Posterior vena cava (tissue), 2 donors: ENCODE data around the gene HOXD4. TPM values are rescaled to one million over a fixed set of nuclear protein-coding genes. Genes with fewer than 3 reads are reported as not detected.

ENCODE experiments used
- DNase-seq: peaks from one replicate; pipeline ENCODE4 v3.0.0-alpha.2; 2020; ENCODE audit warnings: low spot score
- intact Hi-C, 2 donors: fragments of 100-400 bp; cut with DNase I; formaldehyde crosslinking; loops; one replicate each; pipeline versions ENCODE4 v1.14.1 to v1.14.2; 2022 to 2023
- total RNA-seq, 2 donors: library from RNA; stranded (reverse); fragmentation: NEBNext Ultra II Directional; extraction: Animal tissue kit (Norgen Biotek cat#: 25700); gene quantifications; one replicate each; pipeline ENCODE4 v1.2.1, GENCODE V29; 2021
- donor health status: DM: yes; HTN: yes; CAD: no.
- donor health status: DM: yes; HTN: yes; CAD: no.

HOXD4 gene
- total RNA-seq, 2 donors from 2014 or later = 7.2 to 9.9 TPM

DNA sequence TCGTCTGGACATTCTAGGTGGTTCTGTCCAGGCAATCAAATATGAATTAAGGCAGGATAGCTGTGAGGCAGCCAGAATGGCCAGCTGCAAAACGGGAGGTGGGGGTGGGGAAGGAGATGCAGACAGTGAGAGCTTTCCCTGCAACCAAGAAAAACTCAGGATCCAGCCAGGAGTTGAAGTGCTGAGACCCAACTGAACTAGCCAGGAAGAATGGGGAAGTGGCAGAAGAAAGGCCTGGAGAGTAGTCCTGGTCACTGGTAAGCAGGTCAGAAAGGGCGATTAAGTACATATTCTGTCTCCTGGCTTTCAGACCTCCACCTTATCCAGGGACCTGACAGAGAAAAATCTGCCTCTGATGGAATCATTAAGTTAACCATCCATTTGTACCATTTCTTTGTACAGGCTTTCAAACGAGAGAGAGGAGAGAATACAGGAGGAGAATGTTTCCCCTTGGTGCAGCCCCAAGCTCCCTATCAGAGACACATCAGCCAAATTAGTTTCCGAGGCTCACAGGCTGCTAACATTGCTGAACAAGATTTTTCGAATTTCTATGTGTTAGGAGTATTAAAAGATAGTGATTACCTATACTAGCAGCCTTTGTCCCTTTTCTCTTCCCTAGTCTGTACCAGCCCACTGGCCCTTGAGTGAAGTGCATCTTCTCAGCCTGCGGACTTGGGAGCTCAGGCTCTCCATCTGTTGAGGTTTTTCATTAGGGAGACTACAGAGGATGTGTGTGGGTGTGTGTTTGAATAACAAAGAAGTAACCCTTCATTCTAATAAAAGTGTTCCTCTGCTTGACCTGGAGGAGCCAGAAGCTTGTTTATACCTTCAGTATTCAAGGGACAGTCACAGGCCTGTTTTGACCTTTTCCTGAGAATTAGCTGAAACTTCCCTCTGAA lies 24.6 kb downstream of the HOXD4 start:
- no peak for DNase-seq
- intact Hi-C loops = no loop called here

DNA sequence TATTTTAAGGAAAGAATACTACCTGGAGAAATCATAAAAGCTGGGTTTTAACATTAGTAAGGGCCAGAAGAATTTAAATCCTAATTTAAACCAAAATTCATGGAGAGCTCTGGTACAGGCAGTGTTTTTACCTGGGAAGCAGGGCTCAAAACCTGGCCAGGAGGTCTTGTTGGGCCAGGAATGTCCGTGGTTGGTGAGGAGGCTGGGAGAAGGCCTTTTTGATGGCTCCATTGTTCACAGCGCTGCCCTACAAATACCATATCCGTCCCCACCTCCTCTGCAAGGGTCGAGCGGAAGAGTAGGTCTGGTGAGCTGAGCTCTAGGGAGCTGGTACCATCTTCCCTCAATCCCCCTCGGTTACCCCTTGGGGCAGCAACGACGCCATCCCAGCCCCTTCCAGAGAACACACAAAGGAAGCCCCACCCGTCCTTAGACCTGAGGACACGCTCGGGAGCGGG lies 26.3 kb downstream of the HOXD4 start:
- DNase-seq = no peak
- intact Hi-C loops = no loop called here

DNA sequence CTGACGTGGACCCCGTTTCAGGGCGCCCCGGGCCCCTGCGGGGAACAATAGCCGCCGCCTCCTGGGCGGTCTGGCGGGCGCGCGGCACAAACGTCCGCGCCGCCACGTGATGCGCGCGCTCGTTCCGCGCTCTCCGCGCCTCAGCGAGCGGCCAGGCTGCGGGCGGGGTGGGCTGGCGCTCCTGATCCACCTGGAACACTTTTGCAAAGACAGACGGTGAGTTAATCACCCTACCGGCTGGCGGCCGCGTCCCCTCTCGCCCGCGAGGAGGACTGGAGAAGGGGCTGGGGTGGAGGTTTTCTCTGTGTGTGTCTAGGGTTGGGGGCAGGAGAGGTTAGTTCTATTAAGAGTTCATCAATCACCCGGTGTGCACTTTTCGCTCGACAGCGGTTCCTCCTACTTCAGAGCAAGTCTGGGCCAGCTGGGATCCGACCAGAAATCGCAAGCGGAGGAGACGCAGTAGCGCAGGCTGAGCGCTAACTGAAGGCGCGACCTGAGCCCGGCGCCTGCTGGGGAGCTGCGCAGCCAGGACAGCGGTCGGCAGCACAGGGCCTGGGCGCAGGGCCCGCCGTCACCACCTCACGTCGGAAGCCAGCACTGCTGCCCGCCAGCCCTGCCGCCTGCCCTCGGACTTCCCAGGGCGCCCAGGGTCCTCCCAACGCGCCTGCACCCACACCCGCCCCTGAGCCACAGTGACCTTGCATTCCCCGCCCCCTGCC lies 26.8 kb downstream of the HOXD4 start:
- intact Hi-C loops = no loop called here

DNA sequence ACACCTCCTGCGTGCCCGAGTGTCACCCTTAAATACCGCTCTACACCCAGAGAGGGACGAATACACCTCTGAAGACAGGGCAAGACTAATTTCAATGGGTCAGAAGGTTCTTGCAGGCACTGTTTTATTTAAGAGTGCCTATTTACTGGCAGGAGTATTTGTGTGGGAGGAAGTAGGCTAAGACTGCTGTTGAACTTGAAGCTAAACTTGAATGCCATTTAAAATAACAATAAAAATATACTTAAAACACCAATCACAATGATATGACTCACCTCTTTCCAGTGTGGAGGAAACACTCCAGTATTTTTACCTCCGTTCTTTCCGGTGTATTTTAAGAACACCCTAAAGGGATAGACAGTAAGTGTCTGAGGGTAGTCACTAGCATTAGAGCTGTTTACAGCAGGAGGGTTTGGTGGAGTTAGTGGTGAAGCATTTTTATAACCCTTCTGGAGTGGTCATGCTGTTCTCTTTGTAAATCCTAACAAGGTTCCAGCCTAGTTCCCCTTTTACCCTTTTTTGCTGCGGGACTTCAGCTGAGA lies 27.5 kb downstream of the HOXD4 start:
- intact Hi-C loops = no loop called here
- no peak for DNase-seq

More for the DNA sequence above, 26.8 kb downstream of the HOXD4 start:
- no peak for DNase-seq

DNA sequence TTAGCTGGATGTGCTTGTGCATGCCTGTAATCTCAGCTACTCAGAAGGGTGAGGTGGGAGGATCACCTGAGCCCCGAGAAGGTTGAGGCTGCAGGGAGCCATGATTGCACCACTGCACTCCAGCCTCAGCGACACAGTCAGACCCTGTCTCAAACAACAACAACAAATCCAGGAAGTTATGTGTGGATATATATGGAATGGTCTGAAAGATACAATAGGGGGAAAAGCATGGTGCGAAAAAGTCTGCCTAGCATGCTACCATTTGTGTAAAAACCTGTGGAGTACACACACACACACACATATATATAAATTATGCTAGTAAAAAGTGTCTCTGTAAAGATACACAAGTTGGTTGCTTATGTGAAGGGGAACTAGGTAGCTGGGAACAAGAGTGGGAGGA lies 30.2 kb downstream of the HOXD4 start:
- intact Hi-C loops = no loop called here
- no peak for DNase-seq

DNA sequence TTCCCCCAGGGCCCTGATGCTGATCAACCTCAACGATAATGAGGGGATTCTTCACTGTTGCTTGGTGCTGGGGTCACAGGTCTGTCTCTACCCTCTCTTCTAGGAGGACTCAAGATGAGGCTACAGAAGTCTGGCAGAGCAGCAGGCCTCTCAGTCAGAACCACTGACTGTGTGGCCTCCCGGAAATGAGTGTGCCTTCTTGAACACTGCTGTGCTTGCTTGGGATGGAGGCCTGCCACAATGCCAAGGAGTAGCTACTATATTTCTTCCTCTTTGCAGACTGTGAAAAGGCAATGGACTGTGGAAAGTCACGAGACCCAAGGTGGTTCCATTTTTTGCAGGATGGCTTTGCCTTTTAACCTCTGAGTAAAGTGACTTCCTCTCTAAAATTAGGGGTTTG lies 31.3 kb downstream of the HOXD4 start:
- no peak for DNase-seq
- intact Hi-C loops = no loop called here

DNA sequence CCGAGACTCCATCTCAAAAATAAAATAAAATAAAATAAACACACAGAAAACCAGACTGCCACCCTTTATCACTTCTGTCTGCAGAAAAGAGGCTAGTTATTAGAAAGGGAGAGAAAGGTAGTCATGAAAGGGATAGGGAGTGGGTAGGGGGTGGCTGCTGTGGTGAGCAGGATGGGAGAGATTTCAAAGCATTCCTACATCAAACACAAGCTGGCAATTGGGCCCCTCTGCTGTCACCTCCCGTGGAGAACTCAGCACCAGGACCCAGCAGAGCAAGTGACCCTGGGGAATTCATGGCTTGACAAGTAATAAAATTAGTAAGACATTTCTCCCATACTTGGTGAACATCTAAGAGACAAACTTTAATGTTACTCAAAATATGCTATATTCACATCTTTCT lies 33.4 kb downstream of the HOXD4 start:
- no peak for DNase-seq
- intact Hi-C loops = no loop called here

DNA sequence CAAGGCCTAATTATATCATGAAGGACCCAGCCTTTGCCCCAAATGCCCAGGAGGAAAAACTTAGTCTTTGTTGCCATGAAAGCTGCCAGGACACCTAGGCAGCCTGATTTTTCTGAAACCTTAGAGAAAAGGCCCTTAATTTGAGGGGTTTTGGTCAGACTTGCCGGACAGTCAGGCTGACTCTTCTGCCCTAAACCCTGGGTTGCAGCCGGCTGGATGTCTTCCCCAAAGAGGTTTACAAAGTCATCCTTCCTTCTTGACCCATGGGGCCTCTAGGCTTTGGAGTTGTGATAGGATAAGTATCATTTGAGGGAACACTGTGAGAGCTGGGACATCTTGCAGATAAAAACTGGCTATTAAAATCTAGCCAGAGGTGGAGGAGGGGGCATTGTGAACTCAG lies 34.7 kb downstream of the HOXD4 start:
- no peak for DNase-seq
- intact Hi-C loops = no loop called here

DNA sequence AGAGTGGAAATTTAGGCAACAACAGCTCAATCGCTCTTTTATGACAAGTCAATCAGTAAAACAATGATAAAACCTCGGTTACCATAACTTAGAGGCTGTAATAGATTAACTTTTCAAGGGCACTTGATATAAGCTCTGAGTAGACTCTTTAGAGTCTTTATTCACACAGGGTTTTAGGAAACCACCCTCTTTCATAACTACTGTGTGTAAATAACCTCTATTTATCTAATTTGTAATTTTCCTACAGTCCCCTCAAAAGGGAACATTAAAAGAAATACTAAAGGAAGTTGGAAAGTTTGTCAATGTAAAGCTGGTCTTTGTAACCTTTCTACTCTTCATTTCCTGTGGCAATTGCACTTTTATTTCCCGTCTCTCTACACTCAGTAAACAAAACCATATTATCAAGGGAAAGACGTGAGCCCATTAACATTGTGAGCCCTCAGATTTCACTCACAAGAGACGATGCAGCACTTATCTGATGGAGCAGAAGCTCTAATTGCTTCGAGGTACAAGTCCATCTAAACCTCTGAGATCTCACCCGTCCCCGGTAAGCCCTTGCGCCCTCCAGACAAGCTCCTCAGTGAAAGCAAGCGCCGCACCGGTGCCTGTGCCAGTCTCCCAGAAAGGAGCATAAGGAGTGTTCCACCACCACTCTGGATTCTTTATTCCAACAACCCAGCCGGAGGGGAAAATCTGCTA lies 36.0 kb downstream of the HOXD4 start:
- no peak for DNase-seq
- intact Hi-C loops = no loop called here

DNA sequence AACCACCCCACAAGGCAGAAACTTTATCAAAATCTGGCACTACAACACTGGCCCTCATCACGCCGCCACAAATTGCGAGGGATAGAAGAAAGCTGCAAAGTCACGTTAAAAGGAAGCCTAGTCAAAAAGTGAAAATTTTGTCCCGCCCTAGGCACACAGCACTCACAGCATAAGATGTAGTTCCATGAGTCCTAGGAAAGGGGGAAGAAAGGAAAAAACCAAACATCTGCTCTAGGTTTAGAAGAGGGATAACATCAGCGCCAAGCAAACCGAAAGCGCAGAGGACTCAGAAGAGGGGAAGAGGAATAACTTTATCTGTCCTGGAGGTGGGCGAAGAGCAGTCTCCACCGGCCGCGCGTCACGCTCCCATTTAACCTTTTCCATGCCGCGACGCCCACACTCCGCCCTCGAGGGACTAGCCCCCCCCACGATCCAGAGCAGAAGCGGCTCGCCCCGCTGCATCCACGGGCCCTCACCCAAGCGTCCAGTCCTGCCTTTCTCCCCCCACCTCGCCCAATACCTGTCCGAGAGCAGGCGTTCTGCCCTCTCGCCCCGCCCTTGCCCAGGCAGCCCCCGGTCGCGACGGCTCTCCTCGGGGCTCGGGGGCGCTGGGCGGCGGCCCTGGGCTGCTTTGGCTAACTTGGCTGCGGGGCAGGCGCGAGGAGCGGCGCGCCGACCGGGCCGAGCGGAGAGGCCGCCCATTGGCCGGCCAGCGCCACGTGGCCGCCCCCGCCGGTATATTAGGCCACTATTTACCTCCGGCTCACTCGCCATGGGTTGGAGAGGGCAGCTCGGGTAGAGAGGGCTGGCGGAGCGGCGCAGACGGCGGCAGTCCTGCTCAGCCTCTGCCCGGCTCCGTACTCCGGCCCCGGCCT lies 36.8 kb downstream of the HOXD4 start, which contains the start of gene HOXD1:
TSS of gene HOXD1 (plus strand) at position 770 of the 875 bp plus-strand sequence. CDS start 134 bp downstream, outside the sequence.
- intact Hi-C loops = no loop called here
- DNase-seq = peak; percentile 82

DNA sequence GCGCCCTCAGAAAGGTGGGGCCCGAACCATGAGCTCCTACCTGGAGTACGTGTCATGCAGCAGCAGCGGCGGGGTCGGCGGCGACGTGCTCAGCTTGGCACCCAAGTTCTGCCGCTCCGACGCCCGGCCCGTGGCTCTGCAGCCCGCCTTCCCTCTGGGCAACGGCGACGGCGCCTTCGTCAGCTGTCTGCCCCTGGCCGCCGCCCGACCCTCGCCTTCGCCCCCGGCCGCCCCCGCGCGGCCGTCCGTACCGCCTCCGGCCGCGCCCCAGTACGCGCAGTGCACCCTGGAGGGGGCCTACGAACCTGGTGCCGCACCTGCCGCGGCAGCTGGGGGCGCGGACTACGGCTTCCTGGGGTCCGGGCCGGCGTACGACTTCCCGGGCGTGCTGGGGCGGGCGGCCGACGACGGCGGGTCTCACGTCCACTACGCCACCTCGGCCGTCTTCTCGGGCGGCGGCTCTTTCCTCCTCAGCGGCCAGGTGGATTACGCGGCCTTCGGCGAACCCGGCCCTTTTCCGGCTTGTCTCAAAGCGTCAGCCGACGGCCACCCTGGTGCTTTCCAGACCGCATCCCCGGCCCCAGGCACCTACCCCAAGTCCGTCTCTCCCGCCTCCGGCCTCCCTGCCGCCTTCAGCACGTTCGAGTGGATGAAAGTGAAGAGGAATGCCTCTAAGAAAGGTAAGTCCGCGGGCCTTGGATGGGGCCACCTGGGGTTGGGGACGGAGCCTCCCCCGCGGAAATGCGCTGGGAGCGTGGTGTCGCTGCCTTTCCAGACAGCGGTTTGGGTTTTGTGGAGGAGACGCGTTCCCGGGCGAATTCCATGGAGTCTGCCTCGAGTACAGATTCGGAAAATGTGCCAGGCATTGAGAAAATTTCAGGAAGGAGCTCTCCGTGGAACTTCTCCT lies 37.7 kb downstream of the HOXD4 start:
- DNase-seq = peak; percentile 83
- intact Hi-C loops = no loop called here

DNA sequence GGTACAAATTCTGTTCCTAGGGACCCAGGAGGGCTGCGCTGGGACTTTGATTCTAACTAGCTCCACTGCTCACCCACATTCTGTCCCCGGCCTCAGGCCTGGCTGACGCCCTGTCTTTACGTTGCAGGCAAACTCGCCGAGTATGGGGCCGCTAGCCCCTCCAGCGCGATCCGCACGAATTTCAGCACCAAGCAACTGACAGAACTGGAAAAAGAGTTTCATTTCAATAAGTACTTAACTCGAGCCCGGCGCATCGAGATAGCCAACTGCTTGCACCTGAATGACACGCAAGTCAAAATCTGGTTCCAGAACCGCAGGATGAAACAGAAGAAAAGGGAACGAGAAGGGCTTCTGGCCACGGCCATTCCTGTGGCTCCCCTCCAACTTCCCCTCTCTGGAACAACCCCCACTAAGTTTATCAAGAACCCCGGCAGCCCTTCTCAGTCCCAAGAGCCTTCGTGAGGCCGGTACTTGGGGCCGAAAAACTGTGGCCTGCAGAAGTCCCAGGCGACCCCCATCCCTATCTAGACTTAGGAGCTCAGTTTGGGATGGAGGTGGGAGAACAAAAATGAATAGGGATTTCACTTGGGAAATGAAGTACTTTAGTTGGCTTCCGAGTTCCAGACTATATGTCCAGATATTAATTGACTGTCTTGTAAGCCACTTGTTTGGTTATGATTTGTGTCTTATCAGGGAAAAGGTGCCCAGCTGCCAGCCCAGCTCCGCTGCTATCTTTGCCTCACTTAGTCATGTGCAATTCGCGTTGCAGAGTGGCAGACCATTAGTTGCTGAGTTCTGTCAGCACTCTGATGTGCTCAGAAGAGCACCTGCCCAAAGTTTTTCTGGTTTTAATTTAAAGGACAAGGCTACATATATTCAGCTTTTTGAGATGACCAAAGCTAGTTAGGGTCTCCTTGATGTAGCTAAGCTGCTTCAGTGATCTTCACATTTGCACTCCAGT lies 38.6 kb downstream of the HOXD4 start:
- intact Hi-C loops = no loop called here

DNA sequence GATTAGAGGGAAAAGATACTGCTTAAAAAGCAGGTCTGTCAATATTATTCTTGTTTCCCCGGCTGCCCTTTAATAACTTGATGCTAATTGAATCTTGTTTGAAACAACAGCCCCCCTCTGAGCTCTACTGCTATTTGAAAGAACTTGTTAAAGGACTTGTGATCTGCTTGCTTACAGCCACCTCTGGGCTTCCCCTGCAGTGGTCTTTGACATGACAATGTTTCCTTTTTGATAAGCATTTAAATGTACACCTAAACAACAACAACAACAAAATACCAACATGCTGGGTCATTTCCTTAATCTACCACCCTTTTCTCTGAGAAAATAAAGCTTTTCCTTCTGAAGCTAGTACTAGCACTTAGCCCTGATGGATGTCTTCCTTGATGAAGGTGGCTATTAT lies 41.0 kb downstream of the HOXD4 start:
- DNase-seq = no peak
- intact Hi-C loops = no loop called here

More for the DNA sequence above, 38.6 kb downstream of the HOXD4 start:
- no peak for DNase-seq

DNA sequence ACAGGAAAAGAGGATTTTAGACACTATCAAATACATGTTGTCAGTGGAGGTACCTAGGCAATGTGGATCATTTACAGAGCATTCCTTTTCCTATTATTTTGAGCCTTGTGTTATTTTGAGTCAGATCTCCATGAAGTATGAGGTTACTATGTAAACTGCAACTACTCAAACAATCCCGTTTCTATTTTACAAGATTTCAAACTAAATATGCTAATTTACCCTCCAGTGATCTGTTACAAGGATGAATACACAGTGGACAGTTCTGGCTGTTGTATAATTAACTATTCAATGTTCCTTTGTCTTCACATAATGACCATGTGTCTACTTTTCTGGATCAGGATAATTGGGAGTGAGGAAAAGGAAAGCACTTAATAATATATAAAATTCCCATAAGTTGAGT lies 41.7 kb downstream of the HOXD4 start:
- no peak for DNase-seq
- intact Hi-C loops = no loop called here

DNA sequence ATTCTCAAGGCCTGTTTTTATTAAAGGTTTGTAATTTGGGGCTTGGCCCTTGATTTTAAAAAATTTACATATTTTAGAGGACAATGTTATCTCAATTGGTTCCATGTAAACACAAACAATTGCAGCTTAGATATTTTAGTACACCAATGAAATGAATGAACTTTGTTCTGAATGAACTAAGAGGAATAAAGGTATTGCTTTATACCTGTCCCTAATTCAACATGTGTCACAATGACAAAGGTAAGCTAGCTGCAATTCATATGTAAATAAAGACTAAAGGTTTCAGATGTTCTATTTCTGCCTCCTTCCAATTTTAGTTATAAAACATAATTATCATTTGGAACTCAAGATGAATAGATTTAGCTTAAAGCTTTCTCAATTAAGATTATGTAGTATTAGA lies 48.6 kb downstream of the HOXD4 start:
- intact Hi-C loops = no loop called here
- no peak for DNase-seq

DNA sequence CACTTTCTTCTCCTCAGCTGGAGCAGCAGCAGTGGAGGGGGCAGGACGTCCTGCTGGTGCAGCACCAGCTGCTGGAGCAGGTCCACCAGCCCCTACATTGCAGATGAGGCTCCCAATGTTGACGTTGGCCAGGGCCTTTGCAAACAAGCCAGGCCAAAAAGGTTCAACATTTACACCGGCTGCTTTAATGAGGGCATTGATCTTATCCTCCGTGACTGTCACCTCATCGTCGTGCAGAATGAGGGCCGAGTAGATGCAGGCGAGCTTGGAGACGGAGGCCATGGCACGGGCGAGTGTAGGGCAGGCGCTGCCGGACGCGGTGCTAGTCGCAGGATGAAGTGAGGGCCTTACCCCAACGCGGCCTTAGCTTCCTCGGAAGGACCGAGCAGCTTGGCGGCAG lies 49.6 kb downstream of the HOXD4 start:
- DNase-seq = no peak
- intact Hi-C loops = no loop called here

DNA sequence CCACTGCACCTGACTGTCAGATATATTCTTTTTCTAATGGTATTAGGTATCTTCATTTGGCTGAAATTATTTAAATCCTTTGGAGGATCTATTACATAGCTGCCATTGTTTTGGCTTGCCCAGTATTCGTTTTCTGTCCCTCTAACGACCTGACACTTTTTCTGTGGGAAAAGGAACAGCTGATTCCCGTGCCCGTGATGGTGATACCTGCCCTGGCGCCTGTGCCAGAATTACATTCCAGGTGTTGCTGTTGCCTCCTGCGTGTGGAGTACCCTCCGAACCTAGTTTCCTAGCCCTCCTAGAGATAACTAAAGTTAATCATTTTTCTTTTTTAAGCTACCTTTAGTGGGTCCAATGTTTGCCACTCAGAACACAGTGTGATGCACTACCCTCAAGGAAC lies 51.1 kb downstream of the HOXD4 start:
- intact Hi-C loops = no loop called here
- no peak for DNase-seq
